HG02885 (cell line): ENCODE results near the gene EEF1AKMT4.
"Not testable (repeated sequence)": the region's sequence is repeated elsewhere in the genome, so short reads cannot be mapped to it uniquely, and the experiment has no call there.

Source experiments
- ATAC-seq: cut with Tn5 transposase; IDR thresholded peaks from one replicate; pipeline ENCODE4 v1.9.1; 2021; ENCODE audit warnings: mild to moderate bottlenecking; ENCODE audit not compliant: unreplicated experiment, poor library complexity

The EEF1AKMT4 gene

GRCh38 chr3:184259396-184259877, 10.0 kb downstream of the EEF1AKMT4 start:
- no peak for ATAC-seq

- ATAC-seq = no peak
Measured at GRCh38 chr3:184259878-184260723, 10.6 kb downstream of the EEF1AKMT4 start.

- ATAC-seq = no peak
Measured at GRCh38 chr3:184260724-184261269, 11.3 kb downstream of the EEF1AKMT4 start.

GRCh38 chr3:184261270-184261853, 11.9 kb downstream of the EEF1AKMT4 start, which contains the start of gene CAMK2N2:
TSS of gene CAMK2N2 (minus strand) at chr3:184261553. CDS start at chr3:184261285, 268 bp downstream.
- ATAC-seq = peak; percentile 53

GRCh38 chr3:184261854-184262763, 12.6 kb downstream of the EEF1AKMT4 start:
- peak; percentile 34 for ATAC-seq

- no peak for ATAC-seq
Measured at GRCh38 chr3:184262764-184263179, 13.3 kb downstream of the EEF1AKMT4 start.

- not testable (repeated sequence) for ATAC-seq
Measured at GRCh38 chr3:184267249-184267648, 17.8 kb downstream of the EEF1AKMT4 start.

- no peak for ATAC-seq
Measured at GRCh38 chr3:184272269-184272668, 22.8 kb downstream of the EEF1AKMT4 start.

GRCh38 chr3:184275381-184275701, 25.9 kb downstream of the EEF1AKMT4 start:
- ATAC-seq = no peak

GRCh38 chr3:184275961-184276910, 26.8 kb downstream of the EEF1AKMT4 start, which contains the start of gene ECE2:
TSS of gene ECE2 (plus strand) at chr3:184276022. CDS start at chr3:184276154, 132 bp downstream.
- ATAC-seq = no peak

- ATAC-seq = no peak
Measured at GRCh38 chr3:184277366-184277765, 27.9 kb downstream of the EEF1AKMT4 start.

- no peak for ATAC-seq
Measured at GRCh38 chr3:184282941-184283340, 33.5 kb downstream of the EEF1AKMT4 start.

- no peak for ATAC-seq
Measured at GRCh38 chr3:184283681-184284080, 34.2 kb downstream of the EEF1AKMT4 start.

- no peak for ATAC-seq
Measured at GRCh38 chr3:184284696-184285095, 35.2 kb downstream of the EEF1AKMT4 start.

- no peak for ATAC-seq
Measured at GRCh38 chr3:184289426-184289938, 40.0 kb downstream of the EEF1AKMT4 start.

GRCh38 chr3:184290331-184290730, 40.9 kb downstream of the EEF1AKMT4 start:
- ATAC-seq = no peak

- no peak for ATAC-seq
Measured at GRCh38 chr3:184291044-184291737, 41.7 kb downstream of the EEF1AKMT4 start.

- ATAC-seq = no peak
Measured at GRCh38 chr3:184291738-184292445, 42.4 kb downstream of the EEF1AKMT4 start.
